Left ventricle myocardium inferior (tissue), 1 donor: Measurements from ENCODE around the gene RELCH. TPM values are rescaled to one million over a fixed set of nuclear protein-coding genes. Genes with fewer than 3 reads are reported as not detected.

Experiments
- DNase-seq: peaks from one replicate; pipeline ENCODE4 v3.0.0-alpha.2; 2020
- H3K27ac ChIP-seq: fragments of 200-600 bp; replicated peaks from 2 replicates; pipeline ENCODE4 v1.8.0; 2021
- H3K27me3 ChIP-seq: fragments of 200-600 bp; 2 replicates; pipeline ENCODE4 v1.8.0; 2021; ENCODE audit warnings: low read depth
- H3K36me3 ChIP-seq: fragments of 200-600 bp; 2 replicates; pipeline ENCODE4 v1.8.0; 2021
- H3K4me1 ChIP-seq: fragments of 200-600 bp; 2 replicates; pipeline ENCODE4 v1.8.0; 2021
- H3K4me3 ChIP-seq: fragments of 200-600 bp; 2 replicates; pipeline ENCODE4 v1.8.0; 2021; ENCODE audit warnings: mild to moderate bottlenecking, moderate library complexity
- H3K9me3 ChIP-seq: fragments of 200-600 bp; replicated peaks from 2 replicates; pipeline ENCODE4 v1.8.0; 2021
- CTCF ChIP-seq: fragments of 200-600 bp; IDR thresholded peaks from 2 replicates; pipeline ENCODE4 v1.8.0; 2021; ENCODE audit warnings: antibody characterized with exemption, mild to moderate bottlenecking, borderline replicate concordance
- intact Hi-C: fragments of 100-400 bp; cut with micrococcal nuclease; formaldehyde crosslinking; loops from one replicate; pipeline ENCODE4 v1.11.0; 2022
- total RNA-seq: library from RNA; stranded (reverse); fragmentation: NEBNext Ultra II Directional; extraction: Animal tissue kit (Norgen Biotek cat#: 25700); gene quantifications from one replicate; pipeline ENCODE4 v1.2.1, GENCODE V29; 2021
- donor health status: DM: no; HTN: yes; CAD: no; lungs with severe emphysema.

RELCH gene
- total RNA-seq, 1 donor from 2014 or later, result 15.5 TPM

DNA sequence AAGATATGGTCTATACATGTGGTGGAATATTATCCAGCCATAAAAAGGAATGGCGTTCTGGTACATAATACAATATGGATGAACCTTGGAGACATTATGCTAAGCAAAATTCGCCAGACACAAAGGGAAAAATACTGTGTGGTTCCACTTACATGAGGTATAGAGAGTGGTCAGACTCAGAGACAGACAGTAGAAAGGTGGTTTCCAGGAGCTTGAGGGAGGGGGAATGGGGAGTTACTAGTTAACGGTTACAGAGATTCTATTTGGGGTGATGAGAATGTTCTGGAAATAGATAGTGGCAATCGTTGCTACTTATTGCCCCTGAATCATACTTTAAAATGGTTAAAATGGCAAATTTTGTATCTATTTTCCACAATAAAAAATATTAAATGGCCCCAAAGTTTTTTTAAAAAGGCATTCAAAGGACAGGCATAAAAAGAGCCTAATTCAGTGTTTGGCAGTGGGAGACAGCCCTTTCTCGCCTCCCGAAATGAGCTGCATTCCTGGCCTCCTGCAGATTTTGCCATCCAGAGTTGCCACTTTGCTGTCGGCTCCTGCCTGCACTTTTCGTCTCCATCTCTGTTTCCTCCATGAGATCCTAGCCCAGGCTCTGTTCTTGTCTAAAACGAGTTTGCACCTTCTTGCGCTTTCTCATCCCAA, 151.5 kb downstream of the RELCH start:
- H3K27ac ChIP-seq, result no peak overlapping the region
- DNase-seq, result no peak
- H3K36me3 ChIP-seq, result no peaks in the 10 kb centered on the region
- no peak for TF ChIP-seq CTCF
- intact Hi-C loops, result no loop called here
- no peaks in the 10 kb centered on the region for H3K4me1 ChIP-seq
- no peak overlapping the region for H3K4me3 ChIP-seq
- no peaks in the 10 kb centered on the region for H3K9me3 ChIP-seq
- peaks cover 74% of the 10 kb centered on the region for H3K27me3 ChIP-seq

DNA sequence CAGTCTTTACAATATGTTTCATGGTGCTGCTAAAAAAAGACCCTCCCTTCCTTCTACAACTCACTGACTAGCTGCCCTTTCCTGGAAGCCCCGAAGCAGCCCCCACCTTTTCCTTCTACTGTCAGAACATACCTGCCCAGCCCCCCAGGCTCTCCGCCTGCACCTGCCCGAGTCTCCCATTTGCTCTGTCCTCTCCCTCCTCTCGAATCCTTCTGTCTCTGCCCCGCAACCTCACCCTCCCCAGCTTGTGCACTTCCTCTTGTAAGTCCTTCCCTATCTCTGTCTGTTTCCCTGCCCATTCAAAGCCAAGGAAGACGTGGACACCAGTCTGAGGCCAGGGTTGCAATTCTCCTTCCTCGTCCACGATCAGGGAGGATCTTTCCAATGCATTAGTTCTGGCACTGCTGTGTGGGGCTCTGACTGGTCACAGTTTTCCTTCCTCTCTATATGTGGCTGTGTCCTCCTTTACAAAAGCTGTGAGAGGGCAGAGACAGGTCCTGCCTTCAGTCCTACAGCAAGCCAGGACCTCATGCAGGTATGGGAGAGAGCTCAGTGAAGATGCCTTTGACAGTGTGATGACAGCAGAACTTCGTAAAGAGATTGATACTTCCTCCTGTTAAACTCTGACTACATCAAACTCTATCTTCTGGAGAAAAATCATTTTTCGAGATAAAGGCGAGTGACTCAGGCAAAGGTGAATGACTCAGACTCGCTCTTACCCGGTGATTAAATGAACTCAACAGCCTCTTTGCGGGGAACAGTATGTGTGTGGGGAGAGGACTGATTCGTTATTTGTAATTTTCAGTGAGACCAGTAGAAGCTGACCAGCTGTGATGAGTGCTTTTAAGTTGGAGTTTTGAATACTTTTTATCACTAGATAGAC, 152.3 kb downstream of the RELCH start:
- Histone ChIP-seq H3K27ac (no peak overlapping the region), H3K27me3 (peaks cover 66% of the 10 kb centered on the region), H3K4me1 (no peaks in the 10 kb centered on the region), H3K9me3 (no peaks in the 10 kb centered on the region), H3K4me3 (no peak overlapping the region), H3K36me3 (no peaks in the 10 kb centered on the region)
- intact Hi-C loops, result no loop called here
- no peak for DNase-seq
- TF ChIP-seq CTCF, result no peak

DNA sequence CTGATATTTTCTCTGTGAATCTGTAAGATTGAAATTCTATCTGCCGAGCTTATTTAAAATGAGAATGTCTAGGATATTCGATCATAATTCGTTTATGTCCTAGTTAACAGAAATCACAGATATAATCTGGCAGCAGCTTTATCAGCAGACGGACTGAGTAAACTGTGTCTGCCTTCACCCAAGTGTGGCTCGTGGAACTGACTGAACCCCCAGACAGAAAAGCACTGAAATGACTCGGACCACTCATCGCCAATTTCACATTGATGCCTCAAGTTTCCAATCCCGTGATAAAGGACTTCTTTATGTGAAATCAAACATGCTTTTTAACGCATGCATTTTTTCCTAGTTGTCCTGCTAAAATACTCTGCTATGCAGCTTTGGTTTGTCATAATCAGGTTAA, 153.9 kb downstream of the RELCH start:
- Histone ChIP-seq H3K4me1 (no peaks in the 10 kb centered on the region), H3K4me3 (no peak overlapping the region), H3K27ac (no peak overlapping the region), H3K27me3 (peaks cover 52% of the 10 kb centered on the region), H3K36me3 (no peaks in the 10 kb centered on the region), H3K9me3 (no peaks in the 10 kb centered on the region)
- DNase-seq, result no peak
- intact Hi-C loops, result no loop called here
- TF ChIP-seq CTCF, result no peak

- no peaks in the 10 kb centered on the region for H3K4me1 ChIP-seq
- intact Hi-C loops, result no loop called here
- H3K27me3 ChIP-seq, result peaks cover 52% of the 10 kb centered on the region
- H3K4me3 ChIP-seq, result no peak overlapping the region
- no peaks in the 10 kb centered on the region for H3K36me3 ChIP-seq
- no peak overlapping the region for H3K27ac ChIP-seq
- no peak for DNase-seq
- TF ChIP-seq CTCF, result no peak
- no peaks in the 10 kb centered on the region for H3K9me3 ChIP-seq
Measured at GRCh38 chr18:62341473-62341872, 154.4 kb downstream of the RELCH start.

GRCh38 chr18:62342884-62343283, 155.8 kb downstream of the RELCH start:
- H3K4me1 ChIP-seq, result no peaks in the 10 kb centered on the region
- DNase-seq, result no peak
- H3K27ac ChIP-seq, result no peak overlapping the region
- no peak for TF ChIP-seq CTCF
- H3K36me3 ChIP-seq, result no peaks in the 10 kb centered on the region
- H3K27me3 ChIP-seq, result peaks cover 43% of the 10 kb centered on the region
- H3K4me3 ChIP-seq, result no peak overlapping the region
- no peaks in the 10 kb centered on the region for H3K9me3 ChIP-seq
- intact Hi-C loops, result no loop called here
